Occipital lobe (tissue), 2 donors: ENCODE results near the gene SCP2. TPM values are rescaled to one million over a fixed set of nuclear protein-coding genes. Genes with fewer than 3 reads are reported as not detected.

Experiments used
- small RNA-seq: library from RNA; depleted of rRNA; stranded (forward); fragments of <200 nt; gene quantifications from one replicate; pipeline ENCODE3, GENCODE V24; 2014
- total RNA-seq: library from RNA; depleted of rRNA; stranded (reverse); fragments of >200 nt; gene quantifications from one replicate; pipeline ENCODE4 v1.2.3, GENCODE V29; 2014

SCP2 gene
- total RNA-seq, 1 donor from 2014 or later, result 72.7 TPM

Small RNA genes lying within 50 kb of the gene (small RNA-seq; reads per million reads assigned to genes)
- gene AC099677.1 (not detected), gene AC099677.2 (not detected), gene HIGD1AP11 (not detected), gene MIR1273F (not detected), gene MIR1273G (not detected), gene MIR5095 (not detected)

Other genes starting within 250 kb of the SCP2 start
- gene COA7, start 228.9 kb upstream of the SCP2 start, total RNA-seq, result 25.6 TPM
- 162 TPM for gene ZYG11B, start 200.8 kb upstream of the SCP2 start, total RNA-seq
- gene ZYG11A, start 84.5 kb upstream of the SCP2 start, total RNA-seq, result 0.47 TPM
- 6.6 TPM for gene ECHDC2, start 5.5 kb upstream of the SCP2 start, total RNA-seq
- 1.2 TPM for gene PODN, start 134.9 kb downstream of the SCP2 start, total RNA-seq
- not detected for gene SLC1A7, start 215.4 kb downstream of the SCP2 start, total RNA-seq